Activated effector memory CD4-positive, alpha-beta T cell treated with anti-CD3 and anti-CD28 coated beads, Interleukin-2, amount 50 U/mL, for 16 hours (primary cell): Measurements from ENCODE around the gene SGMS1.
"Not testable (repeated sequence)": the region's sequence is repeated elsewhere in the genome, so short reads cannot be mapped to it uniquely, and the experiment has no call there.

Experiments
- DNase-seq: peaks from one replicate; pipeline ENCODE4 v3.0.0-alpha.2; 2020

Gene SGMS1

GRCh38 chr10:50503156-50503555 is 120.6 kb downstream of the SGMS1 start:
- DNase-seq = not testable (repeated sequence)

- no peak for DNase-seq
These were observed 121.8 kb downstream of the SGMS1 start for GRCh38 chr10:50501924-50502452.

- DNase-seq = no peak
These were observed 122.3 kb downstream of the SGMS1 start for GRCh38 chr10:50501478-50501877.

- no peak for DNase-seq
These were observed 125.3 kb downstream of the SGMS1 start for GRCh38 chr10:50498465-50498864.

GRCh38 chr10:50497758-50498157 is 126.0 kb downstream of the SGMS1 start:
- no peak for DNase-seq

GRCh38 chr10:50496228-50496627 is 127.5 kb downstream of the SGMS1 start:
- no peak for DNase-seq

GRCh38 chr10:50490241-50490640 is 133.5 kb downstream of the SGMS1 start:
- no peak for DNase-seq

GRCh38 chr10:50484550-50484949 is 139.2 kb downstream of the SGMS1 start:
- not testable (repeated sequence) for DNase-seq

- no peak for DNase-seq
These were observed 143.4 kb downstream of the SGMS1 start for GRCh38 chr10:50480054-50481007.

GRCh38 chr10:50477287-50478203 is 146.2 kb downstream of the SGMS1 start:
- DNase-seq = no peak

- DNase-seq = no peak
These were observed 150.0 kb downstream of the SGMS1 start for GRCh38 chr10:50473756-50474155.

- DNase-seq = no peak
These were observed 150.8 kb downstream of the SGMS1 start for GRCh38 chr10:50472914-50473313.

- DNase-seq = no peak
These were observed 152.2 kb downstream of the SGMS1 start for GRCh38 chr10:50471583-50471975.

GRCh38 chr10:50470798-50471582 is 152.8 kb downstream of the SGMS1 start:
- no peak for DNase-seq

GRCh38 chr10:50470345-50470744 is 153.4 kb downstream of the SGMS1 start:
- DNase-seq = no peak

GRCh38 chr10:50469778-50470193 is 154.0 kb downstream of the SGMS1 start:
- no peak for DNase-seq

GRCh38 chr10:50469288-50469687 is 154.5 kb downstream of the SGMS1 start:
- no peak for DNase-seq

GRCh38 chr10:50467209-50467608 is 156.5 kb downstream of the SGMS1 start:
- no peak for DNase-seq

GRCh38 chr10:50464004-50464409 is 159.7 kb downstream of the SGMS1 start:
- DNase-seq = no peak

GRCh38 chr10:50461834-50462233 is 161.9 kb downstream of the SGMS1 start:
- DNase-seq = no peak

- no peak for DNase-seq
These were observed 162.6 kb downstream of the SGMS1 start for GRCh38 chr10:50461123-50461522.

- DNase-seq = no peak
These were observed 167.0 kb downstream of the SGMS1 start for GRCh38 chr10:50456719-50457118.
